Measurements from ENCODE around the gene ESRRB. TPM values are rescaled to one million over a fixed set of nuclear protein-coding genes. Genes with fewer than 3 reads are reported as not detected.
A peak's percentile ranks its signal among the peaks of the same experiment; 100 is the strongest.

ESRRB gene
- total and polyA plus RNA-seq, 7 donors, result 0.17 to 9.9 (median 2.5) TPM

DNA sequence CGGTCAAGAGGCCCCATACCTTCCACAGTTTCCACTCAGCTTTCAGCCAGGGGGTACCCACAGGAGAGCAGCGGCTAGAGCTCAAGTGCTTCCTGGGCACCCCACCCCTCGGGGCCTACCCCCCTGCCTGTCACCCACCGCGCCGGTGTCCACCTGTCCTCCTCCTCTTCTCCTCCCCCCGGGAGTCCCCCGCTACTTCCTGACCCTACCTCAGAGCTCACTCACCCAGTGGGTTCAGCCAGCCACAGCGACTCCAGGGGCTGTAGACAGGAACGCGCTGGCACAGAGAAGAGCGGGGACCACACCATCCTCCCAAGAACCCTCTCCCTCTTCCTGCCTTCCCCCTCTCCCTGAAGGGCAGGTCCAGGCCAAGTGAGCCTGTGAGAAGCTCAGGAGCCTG, 123.0 kb downstream of the ESRRB start:
- Histone ChIP-seq H3K9me3 (no peaks in the 10 kb centered on the region), H3K4me3 (no peak overlapping the region), H3K36me3 (ENCODE audit: insufficient read depth in 1 of 2, low read depth in 1 of 2) (no peaks in the 10 kb centered on the region), H3K4me1 (no peaks in the 10 kb centered on the region), H3K27me3 (ENCODE audit: insufficient read depth in 3 of 3, low read length in 2 of 3) (no peaks in the 10 kb centered on the region), H3K27ac (no peak overlapping the region)
- TF ChIP-seq, protein P1, sequence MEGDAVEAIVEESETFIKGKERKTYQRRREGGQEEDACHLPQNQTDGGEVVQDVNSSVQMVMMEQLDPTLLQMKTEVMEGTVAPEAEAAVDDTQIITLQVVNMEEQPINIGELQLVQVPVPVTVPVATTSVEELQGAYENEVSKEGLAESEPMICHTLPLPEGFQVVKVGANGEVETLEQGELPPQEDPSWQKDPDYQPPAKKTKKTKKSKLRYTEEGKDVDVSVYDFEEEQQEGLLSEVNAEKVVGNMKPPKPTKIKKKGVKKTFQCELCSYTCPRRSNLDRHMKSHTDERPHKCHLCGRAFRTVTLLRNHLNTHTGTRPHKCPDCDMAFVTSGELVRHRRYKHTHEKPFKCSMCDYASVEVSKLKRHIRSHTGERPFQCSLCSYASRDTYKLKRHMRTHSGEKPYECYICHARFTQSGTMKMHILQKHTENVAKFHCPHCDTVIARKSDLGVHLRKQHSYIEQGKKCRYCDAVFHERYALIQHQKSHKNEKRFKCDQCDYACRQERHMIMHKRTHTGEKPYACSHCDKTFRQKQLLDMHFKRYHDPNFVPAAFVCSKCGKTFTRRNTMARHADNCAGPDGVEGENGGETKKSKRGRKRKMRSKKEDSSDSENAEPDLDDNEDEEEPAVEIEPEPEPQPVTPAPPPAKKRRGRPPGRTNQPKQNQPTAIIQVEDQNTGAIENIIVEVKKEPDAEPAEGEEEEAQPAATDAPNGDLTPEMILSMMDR (IDR thresholded peaks at IDR 0.05), result no peak
- ATAC-seq (no peak), DNase-seq (no peak)
- intact Hi-C loops (cut with DNase I), result loop anchor here (5.0 kb wide), 1 partner anchor 42 kb away; no protein-coding TSS in a partner anchor
- 89 to 96% (median 95%) methylated on average over 12 of the region's 12 CpGs for WGBS, 3 donors

DNA sequence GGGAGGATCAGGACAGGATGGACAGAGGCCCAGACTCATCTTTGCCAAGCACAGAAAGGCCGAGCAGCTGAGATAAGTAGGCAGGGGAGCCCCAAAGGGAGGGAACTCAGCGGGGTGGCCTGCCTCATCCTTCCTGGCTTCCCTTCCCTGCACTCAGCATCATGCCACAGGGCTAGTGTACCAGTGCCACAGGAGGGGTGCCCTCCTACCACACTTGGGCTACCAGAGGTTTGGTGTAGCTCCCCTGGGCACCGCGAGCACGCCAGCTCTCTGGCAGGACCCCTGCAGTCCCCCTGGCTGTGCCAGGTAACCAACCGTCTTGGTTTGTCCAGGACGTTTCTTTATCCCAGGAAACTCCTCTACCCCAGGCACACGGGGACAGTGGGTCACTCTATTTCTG, 123.5 kb downstream of the ESRRB start:
- H3K4me3 ChIP-seq, result no peak overlapping the region
- intact Hi-C loops (cut with DNase I), result loop anchor here (5.0 kb wide), 1 partner anchor 42 kb away; no protein-coding TSS in a partner anchor
- TF ChIP-seq, protein P1 (IDR thresholded peaks at IDR 0.05), result no peak
- H3K27me3 ChIP-seq (ENCODE audit: insufficient read depth in 3 of 3, low read length in 2 of 3), result no peaks in the 10 kb centered on the region
- DNase-seq (no peak), ATAC-seq (no peak)
- no peaks in the 10 kb centered on the region for H3K9me3 ChIP-seq
- 83 to 91% (median 87%) methylated on average over 8 of the region's 8 CpGs for WGBS, 3 donors
- H3K4me1 ChIP-seq, result no peaks in the 10 kb centered on the region
- H3K36me3 ChIP-seq (ENCODE audit: insufficient read depth in 1 of 2, low read depth in 1 of 2), result no peaks in the 10 kb centered on the region
- no peak overlapping the region for H3K27ac ChIP-seq

DNA sequence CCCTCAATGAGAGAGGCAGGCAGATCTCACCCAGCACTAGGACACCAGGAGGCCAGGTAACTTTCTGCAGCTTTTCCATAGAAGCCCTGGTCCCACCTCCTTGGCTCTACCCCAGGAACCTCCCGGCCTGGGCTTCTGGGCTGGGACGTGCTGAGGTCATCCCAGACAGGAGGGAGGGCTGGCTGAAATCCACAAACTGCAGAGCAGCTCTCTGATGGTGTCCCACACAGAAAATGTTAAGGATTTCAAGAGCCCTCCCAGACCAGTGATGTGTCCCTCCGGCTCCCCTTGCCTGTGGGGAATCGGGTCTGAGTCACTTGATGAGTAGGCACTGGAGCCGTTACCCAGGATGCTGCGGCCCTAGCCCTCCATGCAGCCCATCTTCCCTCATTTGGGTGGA, 124.1 kb downstream of the ESRRB start:
- DNase-seq (no peak), ATAC-seq (peak in 1 of 4 donors; percentile 29)
- Histone ChIP-seq H3K4me3 (no peak overlapping the region), H3K36me3 (ENCODE audit: insufficient read depth in 1 of 2, low read depth in 1 of 2) (no peaks in the 10 kb centered on the region), H3K27me3 (ENCODE audit: insufficient read depth in 3 of 3, low read length in 2 of 3) (no peaks in the 10 kb centered on the region), H3K4me1 (no peaks in the 10 kb centered on the region), H3K9me3 (no peaks in the 10 kb centered on the region), H3K27ac (no peak overlapping the region)
- WGBS, 3 donors, result 39 to 63% (median 51%) methylated on average over 6 of the region's 6 CpGs
- TF ChIP-seq, protein P1 (IDR thresholded peaks at IDR 0.05), result no peak
- intact Hi-C loops (cut with DNase I), result no loop called here

DNA sequence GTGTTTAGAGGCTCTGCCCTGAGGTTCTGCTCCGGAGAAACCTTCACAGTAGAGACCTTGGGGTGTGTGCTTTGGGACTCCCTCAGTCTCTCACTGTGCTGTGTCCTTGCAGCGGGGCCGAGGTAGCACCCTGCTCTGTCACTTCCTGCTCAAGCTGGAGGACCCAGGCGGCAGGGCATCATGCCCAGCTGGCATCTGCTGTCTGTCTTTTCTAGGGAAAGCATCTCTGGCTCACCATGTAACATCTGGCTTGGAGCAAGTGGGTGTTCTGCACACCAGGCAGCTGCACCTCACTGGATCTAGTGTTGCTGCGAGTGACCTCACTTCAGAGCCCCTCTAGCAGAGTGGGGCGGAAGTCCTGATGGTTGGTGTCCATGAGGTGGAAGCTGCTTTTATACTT, 124.5 kb downstream of the ESRRB start:
- ATAC-seq, result no peak
- no peaks in the 10 kb centered on the region for H3K4me1 ChIP-seq
- no peak overlapping the region for H3K27ac ChIP-seq
- 54 to 70% (median 55%) methylated on average over 6 of the region's 6 CpGs for WGBS, 3 donors
- no peak overlapping the region for H3K4me3 ChIP-seq
- no peaks in the 10 kb centered on the region for H3K27me3 ChIP-seq (ENCODE audit: insufficient read depth in 3 of 3, low read length in 2 of 3)
- intact Hi-C loops (cut with DNase I), result no loop called here
- TF ChIP-seq, protein P1 (IDR thresholded peaks at IDR 0.05), result no peak
- H3K9me3 ChIP-seq, result no peaks in the 10 kb centered on the region
- no peaks in the 10 kb centered on the region for H3K36me3 ChIP-seq (ENCODE audit: insufficient read depth in 1 of 2, low read depth in 1 of 2)
- no peak for DNase-seq

DNA sequence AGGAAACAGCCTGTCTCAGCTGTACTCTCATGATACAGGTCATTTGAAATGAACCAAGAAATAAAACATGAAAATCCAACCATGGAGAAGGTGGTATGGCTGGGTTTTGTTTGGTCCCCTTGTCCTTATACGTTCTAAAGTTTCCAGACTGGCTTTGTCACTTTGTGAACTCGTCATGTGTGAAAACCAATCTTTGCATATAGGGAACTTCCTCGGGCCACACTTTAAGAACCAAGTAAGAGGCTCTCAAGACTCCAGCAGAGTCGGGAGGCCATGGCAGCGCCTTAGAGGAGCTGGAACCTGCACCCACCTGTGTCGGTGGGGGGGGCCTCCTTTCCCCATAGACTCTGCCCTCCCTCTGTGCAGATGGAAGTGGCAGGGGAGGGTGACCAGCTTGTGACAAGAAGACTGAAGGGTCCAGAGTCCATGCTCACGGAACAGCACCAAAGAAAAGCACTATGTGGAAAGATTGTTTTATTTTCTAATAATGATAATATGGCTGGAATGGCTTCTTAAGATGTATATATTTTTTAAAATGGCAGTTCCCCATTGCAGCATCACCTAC, 125.3 kb downstream of the ESRRB start:
- WGBS, 3 donors, result 83 to 92% (median 86%) methylated on average over 7 of the region's 7 CpGs

More for the DNA sequence above, 125.3 kb downstream of the ESRRB start:
- DNase-seq, result no peak
- H3K27me3 ChIP-seq (ENCODE audit: insufficient read depth in 3 of 3, low read length in 2 of 3), result no peaks in the 10 kb centered on the region
- TF ChIP-seq, protein P1 (IDR thresholded peaks at IDR 0.05), result no peak
- no peaks in the 10 kb centered on the region for H3K4me1 ChIP-seq
- H3K36me3 ChIP-seq (ENCODE audit: insufficient read depth in 1 of 2, low read depth in 1 of 2), result no peaks in the 10 kb centered on the region
- no peaks in the 10 kb centered on the region for H3K9me3 ChIP-seq
- ATAC-seq, result no peak
- H3K4me3 ChIP-seq, result no peak overlapping the region
- no peak overlapping the region for H3K27ac ChIP-seq
- intact Hi-C loops (cut with DNase I), result no loop called here
